CD4-positive, alpha-beta T cell treated with Interleukin-2 at 100 ng/mL for 4 hours (primary cell): ENCODE results near the gene LYL1.

Experiments used
- DNase-seq: peaks from one replicate; pipeline ENCODE4 v3.0.0-alpha.2; 2020; ENCODE audit warnings: low spot score

Gene LYL1

DNA sequence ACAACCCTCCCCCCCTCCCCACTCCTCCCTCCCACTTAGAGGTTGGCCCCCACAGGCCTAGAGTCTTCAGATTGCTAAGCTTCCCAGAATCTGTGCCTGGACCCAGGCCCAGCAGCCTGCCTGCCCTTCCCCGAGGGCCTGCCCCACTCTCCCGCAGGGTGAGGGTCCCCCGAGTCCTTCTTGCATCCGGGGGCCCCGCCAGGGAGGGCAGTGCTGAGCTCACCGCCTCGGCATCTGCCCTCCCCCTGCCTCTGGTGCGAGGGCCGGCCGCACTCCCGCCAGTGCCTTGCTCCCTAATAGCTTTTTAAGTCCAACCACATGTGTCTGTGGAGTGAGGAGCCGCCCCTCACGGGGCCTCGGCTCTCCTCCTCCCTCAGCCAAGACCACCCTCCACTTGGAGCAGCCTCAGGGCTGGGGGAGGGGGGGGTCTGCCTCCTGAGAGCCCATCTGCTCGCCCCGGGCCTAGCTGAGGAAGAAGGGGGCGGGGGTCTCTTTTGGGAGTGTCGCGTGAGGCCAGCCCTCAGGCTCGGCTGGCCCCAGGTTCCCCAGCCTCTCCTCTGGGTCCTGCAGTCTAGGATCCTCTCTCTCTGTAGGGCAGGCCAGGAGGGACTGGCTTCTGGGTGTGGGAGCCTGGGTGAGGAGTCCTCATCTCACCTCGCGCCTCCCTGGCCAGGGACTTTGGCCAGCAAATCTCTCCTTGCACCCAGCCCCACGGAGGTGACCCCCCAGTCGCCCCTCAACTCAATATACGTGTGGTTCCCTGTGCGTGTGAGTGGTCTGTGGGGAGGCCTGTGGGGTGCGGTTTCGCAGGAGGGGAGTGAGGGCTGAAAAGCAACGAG lies 47.2 kb downstream of the LYL1 start:
- no peak for DNase-seq

GRCh38 chr19:13054626-13055212 lies 47.9 kb downstream of the LYL1 start:
- DNase-seq = no peak

- no peak for DNase-seq
Observed at GRCh38 chr19:13053761-13054625, 48.7 kb downstream of the LYL1 start.

DNA sequence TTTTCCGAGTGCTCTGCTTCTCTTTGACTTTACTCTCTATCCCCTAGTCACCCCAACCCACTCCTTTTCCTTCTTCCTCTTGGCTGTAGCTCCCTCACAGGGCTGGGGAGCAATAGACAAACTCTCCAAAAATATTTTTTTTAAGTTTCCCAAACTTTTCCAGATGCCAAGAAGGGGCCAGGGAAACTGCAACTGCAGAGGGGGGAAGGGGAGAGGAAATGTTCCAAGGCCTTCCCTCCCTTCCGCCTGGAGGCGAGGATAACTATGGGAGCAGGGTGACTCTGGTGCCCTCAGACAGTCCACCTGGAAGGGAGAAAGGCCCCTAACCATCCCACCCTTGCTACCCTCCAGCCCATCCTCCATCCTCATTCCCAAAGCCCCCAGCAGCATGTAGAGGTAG lies 49.4 kb downstream of the LYL1 start:
- DNase-seq = no peak

DNA sequence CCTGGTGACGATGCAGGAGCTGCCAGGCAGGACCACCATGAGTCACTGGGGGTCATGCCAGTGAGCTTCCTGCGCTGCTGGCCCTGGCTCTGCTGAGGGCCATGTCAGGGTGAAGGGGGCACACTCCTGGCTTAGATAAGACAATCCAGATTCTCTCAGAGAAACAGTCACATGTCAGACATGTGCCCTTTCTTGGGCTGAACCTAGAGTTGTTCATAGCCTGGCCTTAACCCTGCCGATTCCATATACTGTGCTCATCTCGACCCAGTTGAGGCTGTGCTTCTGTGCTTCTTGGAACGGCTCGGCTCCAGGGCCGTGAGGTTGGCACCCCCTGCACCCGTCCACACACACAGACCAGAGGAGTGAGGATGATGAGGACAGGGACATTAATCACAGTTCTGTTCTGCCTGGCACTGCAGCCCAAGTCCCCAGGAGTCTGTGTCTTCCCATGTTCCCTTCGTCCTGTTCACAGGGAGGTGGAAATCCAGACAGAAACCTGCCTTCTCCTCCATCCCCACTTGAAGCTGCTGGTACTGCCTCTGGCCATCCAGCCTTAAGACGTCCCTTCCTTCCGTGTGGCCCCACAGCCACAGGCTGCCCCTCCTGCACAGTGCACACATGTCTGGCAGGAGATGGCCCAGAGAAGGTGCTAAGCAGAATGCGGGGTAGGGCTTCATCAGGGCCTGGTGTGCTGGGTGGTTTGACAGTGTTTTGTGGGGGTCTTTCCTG lies 50.0 kb downstream of the LYL1 start:
- DNase-seq = no peak

DNA sequence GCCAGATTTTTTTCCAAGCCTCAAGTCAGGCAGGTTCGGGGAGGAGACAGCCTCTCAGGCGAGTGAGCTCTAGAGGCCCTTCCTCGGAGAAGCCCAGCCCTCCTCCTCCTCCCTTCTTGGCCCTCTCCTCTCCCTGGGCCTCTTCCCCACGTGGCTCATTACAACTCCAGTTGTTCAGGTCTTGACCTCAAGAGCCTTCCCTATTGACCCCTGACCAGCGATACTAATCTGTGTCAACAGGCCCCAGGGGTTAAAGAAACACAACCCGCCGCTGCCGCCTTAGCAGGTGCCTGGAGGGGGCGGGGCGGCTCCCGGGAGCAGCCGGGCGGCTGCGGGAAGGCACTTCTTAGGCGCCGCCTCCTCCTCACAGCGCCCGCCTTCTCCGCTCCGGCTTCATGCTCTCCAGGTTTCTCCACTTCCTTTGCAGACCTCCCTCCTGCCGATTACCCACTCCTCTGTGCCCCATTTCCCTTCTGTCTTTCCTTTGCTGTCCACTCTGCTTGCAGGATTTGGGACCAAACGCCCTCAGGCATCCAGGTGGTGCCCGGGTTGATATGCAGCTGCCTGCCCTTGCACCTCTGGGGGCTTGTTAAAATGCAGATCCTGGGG lies 51.0 kb downstream of the LYL1 start:
- no peak for DNase-seq

- no peak for DNase-seq
Observed at GRCh38 chr19:13050274-13050673, 52.4 kb downstream of the LYL1 start.
